A172 (cell line): ENCODE results near the gene NCBP2L. TPM values are rescaled to one million over a fixed set of nuclear protein-coding genes. Genes with fewer than 3 reads are reported as not detected.
"Not testable (repeated sequence)": the region's sequence is repeated elsewhere in the genome, so short reads cannot be mapped to it uniquely, and the experiment has no call there.

Experiments
- DNase-seq: peaks from one replicate; pipeline ENCODE4 v3.0.0-alpha.2; 2015; ENCODE audit warnings: low spot score
- total RNA-seq: library from RNA; depleted of rRNA; stranded (reverse); fragments of >200 nt; shearing (Covaris generic); gene quantifications from 2 replicates; pipeline ENCODE4 v1.2.3, GENCODE V29; 2014; rRNA removed

Gene NCBP2L
- total RNA-seq, 1 experiment from 2014 or later, result not detected

DNA sequence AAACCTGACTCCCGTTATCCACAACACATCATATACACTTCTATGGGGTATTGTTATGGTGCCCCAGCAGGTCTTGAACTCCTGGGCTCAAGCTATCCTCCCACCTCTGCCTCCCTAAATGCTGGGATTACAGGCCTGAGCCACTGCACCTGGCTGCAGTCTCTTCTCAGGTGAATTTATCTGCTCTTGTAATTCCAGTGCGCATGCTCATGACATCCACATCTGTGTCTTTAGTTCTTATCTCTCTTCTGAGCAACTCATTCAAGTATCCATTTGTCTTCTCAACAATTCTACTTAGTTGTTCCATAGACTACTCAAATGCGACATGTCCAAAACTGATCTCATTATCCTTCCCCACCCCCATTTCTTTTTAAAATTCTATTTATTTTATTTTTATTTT, 27.6 kb downstream of the NCBP2L start:
- DNase-seq, result no peak

DNA sequence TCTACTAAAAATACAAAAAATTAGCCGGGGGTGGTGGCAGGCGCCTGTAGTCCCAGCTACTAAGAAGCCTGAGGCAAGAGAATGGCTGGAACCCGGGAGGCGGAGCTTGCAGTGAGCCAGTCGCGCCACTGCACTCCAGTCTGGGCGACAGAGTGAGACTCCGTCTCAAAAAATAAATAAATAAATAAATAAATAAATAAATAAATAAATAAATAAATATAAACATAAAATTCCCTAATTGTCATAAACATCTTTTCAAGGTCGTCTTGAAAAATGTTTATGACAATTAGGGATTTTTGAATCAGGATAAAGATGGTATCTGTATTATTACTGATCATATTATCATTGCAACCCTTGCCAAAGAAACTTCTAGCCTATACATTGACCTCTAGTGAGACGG, 32.5 kb downstream of the NCBP2L start:
- DNase-seq, result not testable (repeated sequence)

DNA sequence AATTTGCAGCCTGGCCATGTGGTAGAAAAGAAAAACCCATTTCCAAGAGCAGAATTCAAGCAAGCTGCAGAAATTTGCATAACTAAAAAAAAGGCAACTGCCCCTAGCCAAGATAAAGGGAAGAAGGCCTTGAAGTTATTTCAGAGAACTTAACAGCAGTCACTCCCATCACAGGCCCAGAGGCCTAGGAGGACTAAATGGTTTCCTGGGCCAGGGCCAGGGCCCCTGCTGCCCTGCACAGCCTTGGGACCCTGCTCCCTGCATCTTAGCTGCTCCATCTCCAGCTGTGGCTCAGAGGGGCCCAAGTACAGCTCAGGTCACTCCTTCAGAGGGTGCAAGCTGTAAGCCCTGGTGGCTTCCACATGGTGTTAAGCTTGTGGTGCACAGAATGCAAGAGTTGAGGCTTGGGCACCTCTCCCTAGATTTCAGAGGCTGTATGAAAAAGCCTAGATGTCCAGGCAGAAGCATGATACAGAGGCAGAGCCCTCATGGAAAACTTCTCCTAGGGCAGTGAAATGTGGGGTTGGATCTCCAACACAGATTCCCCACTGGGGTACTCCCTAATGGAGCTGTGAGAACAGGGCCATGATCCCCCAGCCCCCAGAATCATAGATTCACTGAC, 41.5 kb downstream of the NCBP2L start:
- DNase-seq, result no peak

DNA sequence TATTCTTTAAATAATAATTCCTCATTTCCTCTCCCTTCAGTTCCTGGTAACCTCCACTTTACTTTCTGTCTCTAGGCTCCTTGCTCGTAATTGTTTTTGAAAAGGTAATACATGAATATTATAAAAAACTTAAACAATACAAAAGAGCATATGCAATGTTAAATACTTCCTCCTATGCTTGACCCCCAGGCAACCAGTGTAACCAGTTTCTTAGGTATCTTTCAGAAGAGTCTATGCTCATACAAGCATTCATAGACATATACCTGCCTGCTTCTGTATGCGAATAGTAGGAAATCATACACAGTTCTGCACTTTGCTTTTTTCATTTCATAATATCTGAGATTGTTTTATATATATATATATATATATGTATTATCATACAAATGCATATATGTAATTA, 45.5 kb downstream of the NCBP2L start:
- DNase-seq, result no peak

DNA sequence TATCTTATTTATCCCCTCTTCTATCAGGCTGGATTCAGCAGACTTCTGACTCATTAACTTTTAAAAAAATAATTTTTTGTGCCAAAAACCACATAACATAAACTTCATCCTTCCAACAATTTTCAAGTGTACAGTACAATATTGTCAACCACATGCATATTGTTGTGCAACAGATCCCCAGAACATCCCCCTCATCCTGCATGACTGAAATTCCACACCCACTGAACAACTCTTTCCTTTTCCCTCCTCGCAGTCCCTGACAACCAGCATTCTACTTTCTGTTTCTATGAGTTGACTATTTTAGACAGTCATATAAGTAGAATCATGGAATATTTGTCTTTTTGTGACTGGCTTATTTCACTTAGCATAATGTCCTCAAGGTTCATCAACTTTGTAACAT, 45.9 kb downstream of the NCBP2L start:
- no peak for DNase-seq

DNA sequence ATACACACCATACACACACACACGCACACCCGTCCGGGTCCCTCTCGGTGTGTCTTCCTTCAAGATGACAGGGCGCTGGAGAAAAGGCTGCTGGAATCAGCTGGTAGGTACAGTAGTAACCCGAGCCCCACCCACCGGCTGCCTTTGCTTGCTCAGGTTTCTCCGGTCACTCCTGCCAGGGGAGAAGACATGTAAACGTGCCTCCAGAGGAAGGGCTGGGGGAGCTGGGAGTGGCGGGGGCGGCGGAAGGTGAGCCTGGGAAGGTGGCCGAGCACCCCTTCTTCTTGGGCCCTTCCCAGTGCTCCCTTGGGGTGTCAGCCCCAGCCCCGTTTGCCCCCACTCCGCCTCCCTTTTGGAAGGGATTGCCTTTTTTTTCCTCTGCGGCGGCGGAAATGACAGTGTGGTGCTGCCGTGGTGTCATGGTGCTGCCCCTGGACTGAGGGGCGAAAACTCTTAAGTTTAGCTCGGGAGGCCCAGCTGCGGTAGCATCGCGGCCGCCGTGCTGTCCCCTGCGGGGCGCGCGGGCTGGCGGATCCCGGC, 48.2 kb downstream of the NCBP2L start, which contains the start of gene MID2:
Gene MID2, plus strand, starts transcription at position 169 of the 540 bp plus-strand sequence. CDS start 561 bp downstream, outside the sequence.
- DNase-seq, result peak; percentile 19

DNA sequence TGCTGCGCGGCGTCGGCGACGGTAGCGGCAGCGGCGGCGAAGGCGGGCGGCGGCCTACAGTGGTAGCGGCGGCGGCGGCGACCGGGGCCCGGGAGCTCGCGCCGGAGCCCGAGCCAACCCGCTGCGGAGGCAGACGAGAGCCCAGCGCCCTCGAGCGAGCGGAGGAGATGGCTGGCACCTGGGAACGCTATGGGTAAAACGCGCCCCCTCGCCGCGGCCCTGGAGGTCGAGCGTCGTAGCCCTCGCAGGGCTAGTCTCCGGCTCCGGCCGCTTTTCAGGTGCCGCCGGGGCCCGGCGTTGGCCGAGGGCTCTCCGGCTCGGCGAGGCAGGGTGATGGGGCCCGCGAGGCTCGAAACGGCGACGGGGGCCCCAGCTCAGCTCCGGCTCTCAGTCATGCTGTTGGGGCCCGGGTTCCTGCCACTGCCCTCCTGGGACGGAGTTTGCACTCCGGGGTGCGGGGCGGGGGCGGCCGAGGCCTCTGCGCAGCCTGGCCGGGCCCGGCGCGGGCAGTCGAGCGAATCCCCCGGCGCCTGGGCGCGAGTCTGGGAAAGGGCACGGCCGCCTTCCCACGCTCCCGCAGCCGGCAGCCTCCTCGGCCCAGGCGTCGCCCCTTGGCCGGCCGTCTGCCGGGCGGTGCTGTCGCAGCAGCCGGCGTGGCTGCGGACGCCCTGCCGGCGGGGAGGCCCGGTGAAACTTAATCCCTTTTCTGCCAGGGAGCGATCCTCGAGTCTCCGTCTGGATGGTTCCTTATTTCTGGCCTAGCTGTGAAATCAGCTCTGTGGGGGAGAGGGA, 48.9 kb downstream of the NCBP2L start:
- no peak for DNase-seq

DNA sequence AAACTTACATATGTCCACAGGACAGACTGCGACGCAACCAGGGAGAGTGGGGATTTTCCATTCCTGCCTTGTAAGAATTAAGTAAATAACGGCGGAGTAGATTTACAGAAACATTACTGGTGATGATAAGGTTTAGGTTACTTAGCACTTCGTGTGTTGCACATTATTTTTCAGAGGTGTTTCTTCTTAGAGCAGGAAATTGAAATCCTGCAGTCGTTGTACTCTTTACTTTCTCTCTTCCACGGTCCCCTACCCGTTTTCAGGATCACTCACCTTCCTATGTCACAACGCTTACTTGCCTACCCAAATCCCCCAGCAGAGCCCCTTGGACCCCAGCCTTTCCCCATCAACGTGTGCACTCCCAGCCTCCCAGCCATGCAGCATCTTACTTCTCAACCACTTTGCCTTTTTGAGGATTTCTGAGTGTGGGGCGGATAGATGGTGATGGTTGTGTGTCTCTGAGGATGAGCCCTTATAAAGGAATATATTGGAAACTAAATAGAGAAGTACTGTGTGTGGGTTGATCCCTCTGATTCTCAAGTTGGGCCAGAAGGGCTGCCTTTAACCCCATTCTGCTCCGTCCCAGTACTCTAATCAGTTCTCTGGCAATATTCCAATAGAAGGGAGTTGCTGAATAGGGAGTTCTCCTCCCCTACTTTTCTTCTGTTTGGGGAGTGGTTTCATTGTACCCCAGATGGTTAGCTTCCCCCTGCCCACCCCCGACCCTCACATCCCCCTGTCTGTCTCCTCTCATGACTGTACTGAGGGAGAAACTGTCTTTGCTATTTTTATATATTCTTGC, 49.7 kb downstream of the NCBP2L start:
- no peak for DNase-seq

DNA sequence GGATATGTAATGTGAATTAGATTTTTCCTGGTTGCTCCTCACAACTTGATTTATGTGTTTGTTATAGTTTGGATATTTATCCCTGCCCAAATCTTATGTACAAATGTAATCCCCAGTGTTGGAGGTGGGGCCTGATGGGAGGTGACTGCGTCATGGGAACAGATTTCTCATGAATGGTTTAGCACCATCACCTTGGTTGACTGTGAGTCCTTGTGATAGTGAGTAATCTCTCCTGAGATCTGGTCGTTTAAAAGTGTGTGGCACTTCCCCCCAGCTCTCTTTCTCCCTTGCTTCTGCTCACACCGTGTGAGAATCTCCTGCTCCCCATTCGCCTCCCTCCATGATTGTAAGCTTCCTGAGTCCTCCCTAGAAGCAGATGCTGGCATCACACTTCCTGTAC, 50.3 kb downstream of the NCBP2L start:
- DNase-seq, result no peak

DNA sequence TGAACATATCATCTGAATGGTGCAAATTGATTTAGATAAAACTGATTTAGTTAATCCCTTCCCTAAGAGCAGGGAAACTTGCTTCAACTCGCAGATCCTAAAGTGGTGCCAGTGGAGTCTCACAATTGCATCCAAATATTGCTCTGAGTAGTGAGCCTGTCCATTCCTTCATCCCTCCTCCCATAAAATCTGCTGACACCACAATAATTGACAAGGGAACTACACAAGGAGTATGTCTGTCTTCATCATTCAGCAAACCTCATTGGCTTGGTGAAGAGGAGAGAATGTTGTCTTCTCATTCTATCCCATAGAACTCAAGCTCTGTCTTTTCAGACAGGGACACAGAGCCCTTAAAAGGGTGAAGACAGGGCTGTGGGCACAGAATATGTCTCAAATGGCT, 52.3 kb downstream of the NCBP2L start:
- DNase-seq, result no peak

DNA sequence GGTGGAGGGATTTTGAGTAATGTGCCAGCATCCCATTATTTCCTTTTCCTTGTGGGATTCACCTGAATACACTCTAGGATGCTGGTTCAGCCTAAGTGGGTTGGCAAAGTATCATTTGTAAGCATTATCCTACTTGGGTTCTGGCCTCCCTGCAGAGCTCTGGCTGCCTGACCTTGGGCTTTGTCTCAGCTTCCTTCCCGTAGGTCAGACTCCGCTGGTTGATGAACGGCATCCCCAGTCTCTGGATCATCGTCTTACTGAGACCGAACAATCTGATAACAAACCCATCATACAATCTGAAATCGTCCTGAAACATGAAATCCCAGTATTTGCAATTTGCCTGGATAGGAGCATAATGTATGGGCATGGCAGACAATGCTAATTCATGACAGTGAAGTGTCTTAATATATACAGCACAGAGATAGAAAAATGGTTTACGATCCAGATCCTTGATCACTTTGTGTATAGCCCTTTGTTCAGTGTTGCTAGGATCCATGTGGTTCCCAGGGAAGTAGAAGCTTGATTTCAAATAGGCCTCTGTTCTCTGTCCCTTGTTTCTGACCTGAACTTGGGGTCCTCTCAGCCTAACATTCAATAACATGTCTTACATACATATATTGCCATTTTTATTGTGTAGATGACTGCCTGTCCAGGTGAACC, 53.7 kb downstream of the NCBP2L start:
- DNase-seq, result no peak

DNA sequence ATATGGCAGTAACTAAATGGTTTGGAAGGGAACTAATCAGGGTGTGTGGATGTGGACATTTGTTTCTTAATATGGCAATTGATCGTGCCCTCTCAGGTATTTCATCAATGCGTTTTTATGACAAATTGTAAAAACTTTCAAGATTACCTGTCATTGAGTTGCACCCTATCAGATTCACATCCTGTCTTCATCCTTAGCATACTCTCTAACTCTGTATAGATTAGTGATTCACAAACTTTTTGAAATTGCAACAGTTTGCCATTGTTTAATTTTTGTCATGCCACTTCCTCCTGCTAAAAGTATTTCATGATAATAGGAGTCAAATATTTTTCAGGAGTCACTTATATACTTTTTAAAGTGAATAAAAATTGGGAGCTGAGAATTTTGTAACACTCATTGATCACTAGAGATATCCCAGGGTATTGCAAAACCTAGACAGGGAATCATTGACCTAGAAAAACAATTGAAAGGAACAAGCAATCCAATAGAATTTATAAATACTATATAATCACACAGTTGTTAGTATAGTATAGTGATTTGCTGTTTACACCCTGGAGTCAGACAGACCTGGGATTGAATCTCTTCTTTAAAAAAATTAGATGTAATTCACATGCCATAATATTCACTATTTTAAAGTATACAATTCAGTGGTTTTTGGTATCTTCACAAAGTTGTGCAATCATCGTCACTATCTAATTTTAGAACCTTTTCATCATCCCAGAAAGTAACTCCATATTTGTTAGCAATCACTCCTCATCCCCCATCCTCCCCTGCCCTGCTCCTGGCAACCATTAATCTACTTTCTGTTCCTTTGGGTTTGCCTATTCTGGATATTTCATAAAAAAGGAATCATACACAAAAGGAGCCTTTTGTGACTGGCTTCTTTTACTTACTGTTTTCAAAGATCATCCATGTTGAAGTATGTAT, 57.0 kb downstream of the NCBP2L start:
- DNase-seq, result no peak

DNA sequence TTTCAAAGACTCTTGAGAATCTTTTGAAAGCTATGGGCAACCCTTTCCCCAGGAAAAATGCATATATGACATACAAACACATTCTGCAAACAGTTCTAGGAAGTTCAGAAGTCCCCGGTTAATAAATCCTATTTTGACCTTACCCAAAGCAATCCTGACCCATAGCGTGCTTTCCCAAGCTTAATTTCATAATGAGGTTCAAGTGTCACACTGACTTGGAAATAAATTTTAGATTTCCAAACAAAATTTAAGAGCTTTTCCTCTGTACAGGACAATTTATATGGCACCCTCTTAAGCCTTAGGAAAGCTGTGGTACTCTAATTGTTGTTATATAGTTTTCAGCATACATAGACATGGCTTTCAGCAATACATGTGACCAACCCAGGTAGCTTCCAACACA, 59.4 kb downstream of the NCBP2L start:
- DNase-seq, result no peak

DNA sequence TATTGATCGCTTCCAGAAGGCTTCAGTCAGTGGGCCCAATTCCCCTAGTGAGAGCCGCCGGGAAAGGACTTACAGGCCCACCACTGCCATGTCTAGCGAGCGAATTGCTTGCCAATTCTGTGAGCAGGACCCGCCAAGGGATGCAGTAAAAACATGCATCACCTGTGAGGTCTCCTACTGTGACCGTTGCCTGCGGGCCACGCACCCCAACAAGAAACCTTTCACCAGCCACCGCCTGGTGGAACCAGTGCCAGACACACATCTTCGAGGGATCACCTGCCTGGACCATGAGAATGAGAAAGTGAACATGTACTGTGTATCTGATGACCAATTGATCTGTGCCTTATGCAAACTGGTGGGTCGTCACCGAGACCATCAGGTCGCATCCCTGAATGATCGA, 63.4 kb downstream of the NCBP2L start:
- no peak for DNase-seq

DNA sequence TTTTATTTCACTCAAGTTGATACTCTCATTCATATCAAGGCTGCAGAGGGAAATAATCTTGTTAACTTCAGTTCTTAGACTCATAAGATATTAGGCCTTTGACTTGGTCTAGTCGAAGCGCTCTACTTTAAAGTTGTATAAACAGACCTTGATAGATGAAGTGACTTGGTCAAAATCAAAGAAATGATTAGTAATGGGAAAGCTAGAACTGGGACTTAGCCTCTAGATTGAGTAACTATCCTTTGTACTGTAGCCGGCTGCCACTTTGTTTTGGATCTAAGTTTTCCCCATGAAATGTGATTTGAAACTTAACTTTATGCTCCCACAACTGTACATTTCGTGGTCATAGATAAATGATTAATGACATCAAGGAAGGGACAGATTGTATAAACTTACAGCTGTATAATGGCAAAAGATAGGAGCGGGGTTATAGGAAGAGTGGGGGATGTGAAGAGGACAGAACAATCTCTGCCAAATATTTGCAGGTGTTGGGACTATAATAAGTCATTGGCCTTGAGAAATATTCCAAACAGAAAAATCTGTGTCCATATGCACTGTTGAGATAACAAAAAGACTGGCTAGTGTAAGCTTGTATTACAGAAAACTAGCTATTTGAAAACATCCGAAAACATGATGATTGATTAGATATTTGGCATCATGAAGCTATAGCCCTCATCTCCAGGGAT, 65.3 kb downstream of the NCBP2L start:
- no peak for DNase-seq

Other genes with a start within 250 kb of the NCBP2L start
- gene PRPS1, start 149.2 kb upstream of the NCBP2L start, total RNA-seq, result 35.2 and 36.5 TPM in 2 replicates
- 6.9 and 7.7 TPM in 2 replicates for gene TSC22D3, start 1.9 kb upstream of the NCBP2L start, total RNA-seq
- gene MID2, start 48.1 kb downstream of the NCBP2L start, total RNA-seq, result 5.7 and 6.7 TPM in 2 replicates
- gene TEX13B, start 204.6 kb downstream of the NCBP2L start, total RNA-seq, result not detected in 2 replicates